NCI-H1417 treated with DMSO at 0.1 percent for 48 hours (cell line): ENCODE measurements around the gene BRD3.

Experiments used
- DNase-seq: peaks from one replicate; lab custom pipeline; 2025; lab: John Stamatoyannopoulos, UW

BRD3 gene

GRCh38 chr9:134024214-134024792, 43.5 kb downstream of the BRD3 start:
- no peak for DNase-seq

GRCh38 chr9:134014946-134015345, 52.9 kb downstream of the BRD3 start:
- no peak for DNase-seq

- DNase-seq = no peak
Observed at GRCh38 chr9:134011401-134011800, 56.4 kb downstream of the BRD3 start.

- no peak for DNase-seq
Observed at GRCh38 chr9:134010310-134011173, 57.3 kb downstream of the BRD3 start.

- no peak for DNase-seq
Observed at GRCh38 chr9:134007571-134007970, 60.3 kb downstream of the BRD3 start.

- no peak for DNase-seq
Observed at GRCh38 chr9:134007150-134007549, 60.7 kb downstream of the BRD3 start.

- no peak for DNase-seq
Observed at GRCh38 chr9:134005381-134005780, 62.4 kb downstream of the BRD3 start.

- no peak for DNase-seq
Observed at GRCh38 chr9:134004881-134005280, 62.9 kb downstream of the BRD3 start.

GRCh38 chr9:134004131-134004873, 63.5 kb downstream of the BRD3 start:
- no peak for DNase-seq

- DNase-seq = no peak
Observed at GRCh38 chr9:134003237-134003636, 64.6 kb downstream of the BRD3 start.

GRCh38 chr9:134002796-134003195, 65.0 kb downstream of the BRD3 start:
- DNase-seq = no peak

- DNase-seq = no peak
Observed at GRCh38 chr9:133999851-134000265, 68.0 kb downstream of the BRD3 start.

GRCh38 chr9:133998915-133999595, 68.8 kb downstream of the BRD3 start:
- no peak for DNase-seq

- DNase-seq = no peak
Observed at GRCh38 chr9:133997584-133997983, 70.2 kb downstream of the BRD3 start.

GRCh38 chr9:133996531-133997520, 71.0 kb downstream of the BRD3 start:
- DNase-seq = no peak

GRCh38 chr9:133995012-133995896, 72.6 kb downstream of the BRD3 start:
- no peak for DNase-seq

GRCh38 chr9:133994353-133995011, 73.3 kb downstream of the BRD3 start:
- no peak for DNase-seq

- DNase-seq = no peak
Observed at GRCh38 chr9:133993635-133994253, 74.1 kb downstream of the BRD3 start.
